K562 (cell line): ENCODE data around the gene RPL35. TPM values are rescaled to one million over a fixed set of nuclear protein-coding genes. Genes with fewer than 3 reads are reported as not detected.

Source experiments
- ATAC-seq: fragments of 200-7000 bp; cut with Tn5 transposase; 3 replicates; pipeline ENCODE4 v1.9.1; 2020; ENCODE audit warnings: moderate library complexity
- BruUV-seq: library from RNA; stranded (reverse); fragments of 400-500 nt; replicated peaks from 2 replicates; lab custom pipeline; 2021; lab: Mats Ljungman, UMichigan
- CTCF ChIA-PET: fragments of 300-600 bp; formaldehyde crosslinking; extraction: SDS; loops from one replicate; lab custom pipeline; 2021; ENCODE audit warnings: low intra/inter-chr PET ratio; lab: Yijun Ruan, JAX
- POLR2A ChIA-PET: fragments of 300-600, 350-650 bp; sonication (Branson Sonifier 250); formaldehyde crosslinking; extraction: SDS; loops from one replicate; lab custom pipeline; 2021; ENCODE audit warnings: antibody characterized with exemption, inconsistent platforms; lab: Yijun Ruan, JAX
- DNase-seq, 4 experiments: peaks; one replicate each; pipeline versions ENCODE4 v3.0.0 to v3.0.0-alpha.2; 2011 to 2018; ENCODE audit warnings: low spot score in 3 of 4, mixed read lengths in 3 of 4; ENCODE audit errors: extremely low read depth in 1 of 4
- FAIRE-seq: peaks from 2 replicates; lab custom pipeline; 2011; peaks lifted over from hg19 to GRCh38; lab: Jason Lieb, UNC
- H2AFZ ChIP-seq: 2 replicates; pipeline ENCODE4 v1.6.0; 2011; ENCODE audit warnings: low read depth, low read length, control low read depth, inconsistent platforms
- H3K27ac ChIP-seq: fragments of 200-600 bp; 3 replicates; pipeline ENCODE4 v1.8.0; 2011; ENCODE audit warnings: low read depth, mild to moderate bottlenecking, control low read depth, inconsistent platforms, low read length, moderate library complexity, mixed read lengths; ENCODE audit errors: extremely low read depth
- H3K27me3 ChIP-seq, 2 experiments: fragments of 300-600 bp in 1 of 2; 2 replicates in 1 of 2; 3 replicates in 1 of 2; pipeline versions ENCODE4 v1.6.0 to v1.8.0; 2011; ENCODE audit warnings: inconsistent platforms in 2 of 2, low read length in 2 of 2, mild to moderate bottlenecking in 1 of 2, mixed read lengths in 1 of 2, moderate library complexity in 1 of 2; ENCODE audit not compliant: control insufficient read depth in 2 of 2, insufficient read depth in 2 of 2
- H3K36me3 ChIP-seq: fragments of 300-600 bp; 3 replicates; pipeline ENCODE4 v1.8.0; 2011; ENCODE audit warnings: mild to moderate bottlenecking, low read length, inconsistent platforms; ENCODE audit not compliant: control insufficient read depth, insufficient read depth
- H3K4me1 ChIP-seq, 2 experiments: fragments of 200-600 bp in 1 of 2; replicated peaks in 1 of 2; 2 replicates in 1 of 2; 3 replicates in 1 of 2; pipeline versions ENCODE4 v1.5.1 to v1.8.0; 2011; ENCODE audit warnings: inconsistent platforms in 2 of 2, low read length in 2 of 2, mild to moderate bottlenecking in 1 of 2, mixed read lengths in 1 of 2, moderate library complexity in 1 of 2; ENCODE audit not compliant: control insufficient read depth in 2 of 2, insufficient read depth in 2 of 2
- H3K4me2 ChIP-seq: 2 replicates; pipeline ENCODE4 v1.6.1; 2011; ENCODE audit warnings: low read length, control low read depth, inconsistent platforms, mixed read lengths; ENCODE audit not compliant: insufficient read depth
- H3K4me3 ChIP-seq: fragments of 200-600 bp; sonication (generic), shearing (Covaris generic); 2 replicates; pipeline ENCODE4 v1.5.1; 2016; ENCODE audit warnings: control low read depth, inconsistent platforms
- H3K79me2 ChIP-seq: fragments of 200-600 bp; 3 replicates; pipeline ENCODE4 v1.8.0; 2011; ENCODE audit warnings: low read length, inconsistent platforms; ENCODE audit not compliant: control insufficient read depth, insufficient read depth
- H3K9ac ChIP-seq, 2 experiments: 2 replicates each; pipeline versions ENCODE4 v1.6.0 to v1.6.1; 2011; ENCODE audit warnings: low read depth in 2 of 2, low read length in 2 of 2, control low read depth in 1 of 2, inconsistent platforms in 1 of 2, mild to moderate bottlenecking in 1 of 2, mixed read lengths in 1 of 2; ENCODE audit not compliant: insufficient read depth in 1 of 2
- H3K9me1 ChIP-seq: one replicate; pipeline ENCODE4 v1.6.0; 2011; ENCODE audit warnings: inconsistent platforms, mild to moderate bottlenecking, low read length, moderate library complexity; ENCODE audit not compliant: control insufficient read depth, insufficient read depth
- H3K9me3 ChIP-seq: replicated peaks from 2 replicates; pipeline ENCODE4 v1.5.1; 2011; ENCODE audit warnings: low read depth, low read length, inconsistent platforms; ENCODE audit not compliant: control insufficient read depth, insufficient read depth
- H4K20me1 ChIP-seq: replicated peaks from 2 replicates; pipeline ENCODE4 v1.6.1; 2011; ENCODE audit warnings: low read length, inconsistent platforms, mixed read lengths; ENCODE audit not compliant: control insufficient read depth, insufficient read depth
- ETS2 ChIP-seq: IDR thresholded peaks from 2 replicates; pipeline ENCODE4 v1.6.1; 2016; ENCODE audit warnings: borderline replicate concordance, missing genetic modification characterization, mild to moderate bottlenecking, moderate library complexity, missing compliant biosample characterization; ENCODE audit not compliant: poor library complexity, severe bottlenecking
- POLR2A ChIP-seq: fragments of 450-650 bp; conservative IDR thresholded peaks from 2 replicates; pipeline ENCODE4 v1.6.1; 2016
- POLR2G ChIP-seq: fragments of 200-400 bp; formaldehyde crosslinking; IDR thresholded peaks from 2 replicates; pipeline ENCODE4 v1.6.1; 2017; ENCODE audit warnings: low read depth, mild to moderate bottlenecking, antibody characterized with exemption, low read length, moderate library complexity
- SIRT6 ChIP-seq: IDR thresholded peaks from one replicate; pipeline ENCODE4 v1.6.1; 2012; ENCODE audit warnings: low read depth, mild to moderate bottlenecking, control low read depth, inconsistent platforms, low read length, moderate library complexity
- ZBTB17 ChIP-seq: fragments of 450-650 bp; formaldehyde crosslinking; IDR thresholded peaks from 2 replicates; pipeline ENCODE4 v1.4.0; 2020; ENCODE audit warnings: mild to moderate bottlenecking
- ZFX ChIP-seq: sonication (generic); formaldehyde crosslinking; IDR thresholded peaks from 2 replicates; pipeline ENCODE4 v1.8.0; 2022; ENCODE audit warnings: mild to moderate bottlenecking, missing genetic modification reagents, moderate library complexity
- ZNF175 ChIP-seq: fragments of 200-800 bp; sonication (Bioruptor generic); IDR thresholded peaks from 2 replicates; pipeline ENCODE4 v1.6.1; 2016; ENCODE audit warnings: low read depth, mild to moderate bottlenecking, missing genetic modification characterization, missing compliant biosample characterization
- ZNF75A ChIP-seq: fragments of 450-650 bp; formaldehyde crosslinking; IDR thresholded peaks from 2 replicates; pipeline ENCODE4 v1.4.0; 2020; ENCODE audit warnings: mild to moderate bottlenecking
- WGBS: fragments of 100-300 bp; shearing (Covaris generic); methylation state at CpG from one replicate; pipeline ENCODE4 v1.1.6; 2016; ENCODE audit warnings: low coverage, mixed read lengths; ENCODE audit not compliant: insufficient coverage; ENCODE audit errors: missing lambda C conversion rate; 5-methylcytosine and 5-hydroxymethylcytosine counted together
- in situ Hi-C: fragments of 300-500 bp; cut with MboI; formaldehyde crosslinking; loops from 4 replicates; pipeline ENCODE4 v1.15.0; 2018; ENCODE audit warnings: inconsistent platforms, mixed read lengths
- intact Hi-C: fragments of 100-400 bp; cut with micrococcal nuclease; formaldehyde crosslinking; loops from 2 replicates; pipeline ENCODE4 v1.14.2; 2022
- polyA plus RNA-seq, 8 experiments: library from polyadenylated mRNA; depleted of rRNA in 4 of 8; stranded (reverse) in 5 of 8; unstranded in 3 of 8; fragments of >200 nt; fragmentation: Nextera tagmentation in 2 of 8; fragmentation: Illumina TruSeq in 1 of 8; extraction: Ambion mirVana in 2 of 8; extraction: Trizol in 1 of 8; gene quantifications; 2 replicates each; pipeline versions ENCODE4 v1.2.1 to v1.2.3, GENCODE V29; 2011 to 2014; ENCODE audit warnings: inconsistent platforms in 1 of 8, missing spikeins in 1 of 8
- total RNA-seq, 7 experiments: library from RNA; depleted of rRNA in 6 of 7; stranded (reverse); fragments of >200 nt in 6 of 7; fragmentation: Illumina TruSeq in 2 of 7; extraction: Trizol in 2 of 7; gene quantifications; 2 replicates each; pipeline versions ENCODE4 v1.2.1 to v1.2.3, GENCODE V29; 2011 to 2021; ENCODE audit warnings: low replicate concordance in 1 of 7
- TF ChIP-seq, protein P1 (sequence below): fragments of 450-650 bp; formaldehyde crosslinking; IDR thresholded peaks from 2 replicates; pipeline ENCODE4 v1.4.0; 2022; ENCODE audit warnings: missing genetic modification characterization
- TF ChIP-seq, protein P2 (sequence below), 3 experiments: IDR thresholded peaks in 2 of 3; conservative IDR thresholded peaks in 1 of 3; 2 replicates each; pipeline ENCODE4 v1.5.1; 2011 to 2012; ENCODE audit warnings: low read length in 3 of 3, mild to moderate bottlenecking in 3 of 3, control low read depth in 2 of 3, improper control_type of control experiment in 1 of 3, inconsistent platforms in 1 of 3, low read depth in 1 of 3, mixed read lengths in 1 of 3, moderate library complexity in 1 of 3; ENCODE audit not compliant: insufficient read depth in 2 of 3
- TF ChIP-seq, protein P3 (sequence below): sonication (generic); formaldehyde crosslinking; IDR thresholded peaks from 2 replicates; pipeline ENCODE4 v1.9.0; 2022; ENCODE audit warnings: mild to moderate bottlenecking, missing genetic modification reagents
- TF ChIP-seq, protein P4 (sequence below), 2 experiments: fragments of 450-650 bp in 1 of 2; sonication (generic) in 1 of 2; formaldehyde crosslinking in 1 of 2; IDR thresholded peaks in 1 of 2; conservative IDR thresholded peaks in 1 of 2; 2 replicates each; pipeline versions ENCODE4 v1.6.1 to v1.8.1; 2016 to 2023; ENCODE audit warnings: mild to moderate bottlenecking in 2 of 2, moderate library complexity in 2 of 2, inconsistent platforms in 1 of 2, missing genetic modification reagents in 1 of 2

RPL35 gene
- total and polyA plus RNA-seq, 9 of the 15 experiments (the other 6 are each of a cell fraction or from before 2014, with no cell fraction given): 1,755 to 5,101 (median 3,405) TPM

DNA sequence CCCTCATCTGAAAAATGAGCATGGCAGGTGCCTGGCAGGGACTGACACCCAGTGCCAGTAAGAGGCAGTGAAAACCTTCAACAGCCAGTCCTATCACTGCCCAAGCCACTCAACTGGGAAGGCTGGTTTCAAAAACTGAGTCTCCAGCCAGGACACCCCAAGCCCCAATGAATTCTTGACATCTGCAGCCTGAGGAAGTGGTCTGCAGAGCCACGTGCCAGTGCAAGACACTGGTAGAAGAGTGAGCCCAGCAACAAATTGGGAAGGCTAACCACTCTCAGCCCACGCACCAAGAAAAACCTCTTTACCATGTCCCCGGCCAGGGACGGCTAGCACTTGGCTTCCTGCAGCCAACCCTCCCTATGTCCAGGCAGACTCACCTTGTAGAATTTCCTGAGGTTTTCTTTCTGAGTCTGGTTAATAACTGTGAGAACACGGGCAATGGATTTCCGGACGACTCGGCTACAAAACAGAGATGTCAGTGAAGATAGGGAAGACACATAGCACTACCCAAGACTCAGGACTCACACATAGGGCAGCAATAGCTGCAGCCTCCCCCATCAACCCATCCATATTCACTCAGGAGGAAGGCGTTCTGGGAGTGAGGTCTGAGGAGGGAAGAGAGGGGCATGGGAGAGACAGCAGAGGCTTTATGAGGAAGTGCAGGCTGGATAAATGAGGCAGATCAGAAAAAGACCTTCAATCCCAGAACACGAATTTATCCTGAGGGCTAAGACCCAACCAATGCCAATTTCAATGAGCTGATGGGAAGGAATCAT, 1.8 kb downstream of the RPL35 start (continued):
- TF ChIP-seq, protein P1, sequence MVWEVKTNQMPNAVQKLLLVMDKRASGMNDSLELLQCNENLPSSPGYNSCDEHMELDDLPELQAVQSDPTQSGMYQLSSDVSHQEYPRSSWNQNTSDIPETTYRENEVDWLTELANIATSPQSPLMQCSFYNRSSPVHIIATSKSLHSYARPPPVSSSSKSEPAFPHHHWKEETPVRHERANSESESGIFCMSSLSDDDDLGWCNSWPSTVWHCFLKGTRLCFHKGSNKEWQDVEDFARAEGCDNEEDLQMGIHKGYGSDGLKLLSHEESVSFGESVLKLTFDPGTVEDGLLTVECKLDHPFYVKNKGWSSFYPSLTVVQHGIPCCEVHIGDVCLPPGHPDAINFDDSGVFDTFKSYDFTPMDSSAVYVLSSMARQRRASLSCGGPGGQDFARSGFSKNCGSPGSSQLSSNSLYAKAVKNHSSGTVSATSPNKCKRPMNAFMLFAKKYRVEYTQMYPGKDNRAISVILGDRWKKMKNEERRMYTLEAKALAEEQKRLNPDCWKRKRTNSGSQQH: peak; percentile 27; the same call in 1 of the 2 replicates
- peak; percentile 51 for TF ChIP-seq SIRT6
- TF ChIP-seq ZNF175 (CRISPR knock-in tag): no peak
- TF ChIP-seq ZFX (CRISPR knock-in tag): no peak
- TF ChIP-seq POLR2A: peak; percentile 59; the same call in 1 of the 2 replicates
- TF ChIP-seq ZNF75A (CRISPR knock-in tag): no peak
- no peak for TF ChIP-seq ETS2

DNA sequence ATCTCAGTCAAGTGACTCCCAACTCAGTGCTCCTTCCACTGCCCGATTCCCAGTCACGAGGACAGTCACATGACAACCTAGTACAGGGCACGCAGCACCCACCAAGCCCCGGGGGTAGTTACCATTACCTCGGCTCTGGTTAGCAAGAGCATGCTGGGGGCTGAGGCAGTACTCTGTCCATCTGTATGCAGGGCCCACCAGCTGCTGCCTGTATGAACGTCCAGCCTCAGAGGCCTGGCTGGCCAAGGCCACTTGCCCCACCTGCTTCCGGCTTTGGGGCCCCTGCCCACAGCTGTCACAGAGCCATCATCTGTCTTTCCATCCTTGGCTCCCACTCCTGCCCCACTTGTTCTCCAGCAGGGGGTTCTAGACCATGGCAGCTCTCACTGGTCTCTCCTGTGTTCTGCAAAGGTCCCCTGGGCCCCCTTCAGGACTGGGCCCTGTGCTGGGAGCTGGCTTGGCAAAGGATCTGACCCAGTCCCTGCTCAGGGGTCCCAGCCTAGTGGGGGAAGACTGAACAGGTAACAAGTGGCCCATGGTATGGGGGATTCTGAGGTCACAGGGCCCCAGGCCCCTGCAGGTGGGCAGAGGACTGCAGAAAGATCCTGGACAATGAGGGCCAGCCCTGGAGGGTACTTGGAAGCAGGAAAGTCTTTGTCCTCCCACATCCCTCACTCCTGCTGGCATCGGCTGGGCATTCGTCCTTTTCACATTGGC, 3.3 kb downstream of the RPL35 start:
- intact Hi-C loops: loop anchor here (5.0 kb wide), 1 partner anchor 34 kb away; no protein-coding TSS in a partner anchor
- TF ChIP-seq, protein P2, sequence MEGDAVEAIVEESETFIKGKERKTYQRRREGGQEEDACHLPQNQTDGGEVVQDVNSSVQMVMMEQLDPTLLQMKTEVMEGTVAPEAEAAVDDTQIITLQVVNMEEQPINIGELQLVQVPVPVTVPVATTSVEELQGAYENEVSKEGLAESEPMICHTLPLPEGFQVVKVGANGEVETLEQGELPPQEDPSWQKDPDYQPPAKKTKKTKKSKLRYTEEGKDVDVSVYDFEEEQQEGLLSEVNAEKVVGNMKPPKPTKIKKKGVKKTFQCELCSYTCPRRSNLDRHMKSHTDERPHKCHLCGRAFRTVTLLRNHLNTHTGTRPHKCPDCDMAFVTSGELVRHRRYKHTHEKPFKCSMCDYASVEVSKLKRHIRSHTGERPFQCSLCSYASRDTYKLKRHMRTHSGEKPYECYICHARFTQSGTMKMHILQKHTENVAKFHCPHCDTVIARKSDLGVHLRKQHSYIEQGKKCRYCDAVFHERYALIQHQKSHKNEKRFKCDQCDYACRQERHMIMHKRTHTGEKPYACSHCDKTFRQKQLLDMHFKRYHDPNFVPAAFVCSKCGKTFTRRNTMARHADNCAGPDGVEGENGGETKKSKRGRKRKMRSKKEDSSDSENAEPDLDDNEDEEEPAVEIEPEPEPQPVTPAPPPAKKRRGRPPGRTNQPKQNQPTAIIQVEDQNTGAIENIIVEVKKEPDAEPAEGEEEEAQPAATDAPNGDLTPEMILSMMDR (IDR thresholded peaks at IDR 0.05 in 2 of 3, conservative IDR thresholded peaks at IDR 0.05 in 1 of 3; ENCODE audit: insufficient read depth in 2 of 3, low read depth in 1 of 3, low read length in 3 of 3): peak; percentile 10 to 29 (median 15); a peak in 1 of 6 replicates
- TF ChIP-seq, protein P3, sequence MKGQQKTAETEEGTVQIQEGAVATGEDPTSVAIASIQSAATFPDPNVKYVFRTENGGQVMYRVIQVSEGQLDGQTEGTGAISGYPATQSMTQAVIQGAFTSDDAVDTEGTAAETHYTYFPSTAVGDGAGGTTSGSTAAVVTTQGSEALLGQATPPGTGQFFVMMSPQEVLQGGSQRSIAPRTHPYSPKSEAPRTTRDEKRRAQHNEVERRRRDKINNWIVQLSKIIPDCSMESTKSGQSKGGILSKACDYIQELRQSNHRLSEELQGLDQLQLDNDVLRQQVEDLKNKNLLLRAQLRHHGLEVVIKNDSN (CRISPR knock-in tag): peak; percentile 56; the same call in 1 of the 2 replicates
- TF ChIP-seq POLR2G (peak; percentile 49; the same call in 1 of the 2 replicates), ZBTB17 (no peak)
- TF ChIP-seq, protein P4, sequence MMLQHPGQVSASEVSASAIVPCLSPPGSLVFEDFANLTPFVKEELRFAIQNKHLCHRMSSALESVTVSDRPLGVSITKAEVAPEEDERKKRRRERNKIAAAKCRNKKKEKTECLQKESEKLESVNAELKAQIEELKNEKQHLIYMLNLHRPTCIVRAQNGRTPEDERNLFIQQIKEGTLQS (IDR thresholded peaks at IDR 0.05): no peak
- TF ChIP-seq, protein P4 (CRISPR knock-in tag; conservative IDR thresholded peaks at IDR 0.05): no peak

More for the DNA sequence above, 3.3 kb downstream of the RPL35 start:
- POLR2A ChIA-PET: interaction anchor here (0.6 to 3.5 kb wide), 14 partner anchors 8 to 1846 kb away, joined by 3 to 16 read pairs (median 4); partner anchors contain the start of gene SCAI
- in situ Hi-C loops: no loop called here
- peaks cover 19 to 62% of the 10 kb centered on the region in 2 experiments for H3K4me1 ChIP-seq
- no peak overlapping the region for H3K27ac ChIP-seq
- peak overlapping the region in 1 of 2 experiments; percentile 84; a peak in 2 of 4 replicates for H3K9ac ChIP-seq
- no peaks in the 10 kb centered on the region for H3K27me3 ChIP-seq
- H2AFZ ChIP-seq: no peak overlapping the region
- CTCF ChIA-PET: no interaction called here
- peaks cover 55% of the 10 kb centered on the region for H3K79me2 ChIP-seq
- no peak overlapping the region for H3K4me3 ChIP-seq
- peaks cover 57% of the 10 kb centered on the region for H3K36me3 ChIP-seq
- peaks cover 15% of the 10 kb centered on the region for H3K9me1 ChIP-seq
- DNase-seq (no peak), FAIRE-seq (no peak), ATAC-seq (no peak)
- BruUV-seq: no TSS peak
- WGBS: 89% methylated on average over 9 of the region's 9 CpGs
- H3K4me2 ChIP-seq: no peak overlapping the region
- H3K9me3 ChIP-seq: no peaks in the 10 kb centered on the region; the same call in 1 of the 2 replicates
- peaks cover 51% of the 10 kb centered on the region for H4K20me1 ChIP-seq
